Spinal cord (tissue), 10 donors: ENCODE results near the gene IL26. TPM values are rescaled to one million over a fixed set of nuclear protein-coding genes. Genes with fewer than 3 reads are reported as not detected.

ENCODE experiments used
- DNase-seq, 6 donors: peaks; one replicate each; pipeline versions ENCODE4 v3.0.0 to v3.0.0-alpha.2; 2013 to 2015; ENCODE audit warnings: low spot score in 6 of 6, low read depth in 4 of 6
- H3K27ac ChIP-seq: one replicate; pipeline ENCODE4 v1.5.1; 2013; ENCODE audit warnings: low read depth, low read length, control low read depth
- H3K27me3 ChIP-seq: one replicate; pipeline ENCODE4 v1.6.1; 2013; ENCODE audit warnings: low read length; ENCODE audit not compliant: control insufficient read depth, insufficient read depth
- H3K36me3 ChIP-seq: one replicate; pipeline ENCODE4 v1.6.1; 2013; ENCODE audit warnings: low read length; ENCODE audit not compliant: control insufficient read depth, insufficient read depth
- H3K4me1 ChIP-seq: one replicate; pipeline ENCODE4 v1.6.1; 2013; ENCODE audit warnings: low read length; ENCODE audit not compliant: control insufficient read depth, insufficient read depth
- H3K4me3 ChIP-seq: one replicate; pipeline ENCODE4 v1.5.1; 2013; ENCODE audit warnings: low read depth, low read length, control low read depth
- H3K9me3 ChIP-seq: one replicate; pipeline ENCODE4 v1.6.1; 2013; ENCODE audit warnings: low read length; ENCODE audit not compliant: control insufficient read depth, insufficient read depth
- WGBS: methylation state at CpG from one replicate; pipeline ENCODE4 v1.1.5; 2013; ENCODE audit warnings: missing lambda C conversion rate; ENCODE audit not compliant: insufficient coverage; 5-methylcytosine and 5-hydroxymethylcytosine counted together
- polyA plus RNA-seq, 2 donors: library from polyadenylated mRNA; unstranded; fragments of 120-200 nt; gene quantifications; one replicate each; pipeline ENCODE4 v1.2.1, GENCODE V29; 2013; ENCODE audit not compliant: insufficient read length in 2 of 2
- total RNA-seq, 2 donors: library from RNA; depleted of rRNA in 1 of 2; stranded (reverse); fragments of 120-200 nt in 1 of 2; fragments of >200 nt in 1 of 2; gene quantifications; one replicate each; pipeline versions ENCODE4 v1.2.3 to v1.2.4, GENCODE V29; 2013 to 2014
- donor health status: healthy.

Gene IL26
- total and polyA plus RNA-seq, 4 donors: 0.11 TPM; not detected in 3

DNA sequence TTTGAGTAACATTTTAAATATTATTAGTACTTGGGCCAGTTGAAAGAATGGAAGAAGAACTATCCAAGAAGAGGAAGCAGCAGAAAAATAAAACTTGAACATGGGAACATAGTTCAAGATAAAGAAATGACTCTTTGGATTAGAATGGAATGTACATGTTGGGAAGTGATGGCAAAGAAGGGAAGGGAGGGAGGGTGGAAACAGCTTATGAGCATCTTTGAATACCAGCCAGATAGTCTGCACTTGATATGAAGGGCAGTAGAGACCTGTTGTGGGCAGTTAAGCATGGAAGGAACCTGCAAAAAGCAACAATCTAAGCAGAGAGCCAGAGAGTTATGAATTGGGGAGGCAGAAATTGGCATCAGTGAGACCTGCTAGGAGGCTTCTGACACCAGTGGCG is 37.8 kb upstream of the IL26 start:
- Histone ChIP-seq H3K36me3 (no peaks in the 10 kb centered on the region), H3K9me3 (no peaks in the 10 kb centered on the region), H3K4me1 (no peaks in the 10 kb centered on the region), H3K27me3 (no peaks in the 10 kb centered on the region), H3K27ac (no peak overlapping the region), H3K4me3 (no peak overlapping the region)
- no peak for DNase-seq
- no CpG with 5 or more reads among the region's 1 CpG for WGBS

DNA sequence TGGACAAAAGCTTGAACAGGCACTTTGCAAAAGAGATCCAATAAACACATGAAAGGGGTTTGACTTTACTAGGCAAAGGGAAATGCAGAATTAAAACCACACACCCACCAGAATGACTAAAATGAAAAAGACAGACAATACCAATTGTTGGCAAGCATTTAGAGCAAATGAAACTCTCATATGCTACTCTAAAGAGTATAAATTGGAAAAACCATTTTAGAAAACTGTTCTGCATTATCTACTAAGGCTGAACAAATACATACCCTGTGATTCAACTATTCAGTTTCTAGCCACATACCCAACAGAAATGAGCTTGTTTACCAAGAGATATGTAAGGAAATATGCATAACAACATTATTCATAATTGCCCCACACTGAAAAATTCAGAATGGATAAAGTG is 36.3 kb upstream of the IL26 start:
- H3K4me1 ChIP-seq: no peaks in the 10 kb centered on the region
- H3K9me3 ChIP-seq: no peaks in the 10 kb centered on the region
- no peak overlapping the region for H3K4me3 ChIP-seq
- DNase-seq: no peak
- no peak overlapping the region for H3K27ac ChIP-seq
- H3K27me3 ChIP-seq: no peaks in the 10 kb centered on the region
- H3K36me3 ChIP-seq: no peaks in the 10 kb centered on the region

DNA sequence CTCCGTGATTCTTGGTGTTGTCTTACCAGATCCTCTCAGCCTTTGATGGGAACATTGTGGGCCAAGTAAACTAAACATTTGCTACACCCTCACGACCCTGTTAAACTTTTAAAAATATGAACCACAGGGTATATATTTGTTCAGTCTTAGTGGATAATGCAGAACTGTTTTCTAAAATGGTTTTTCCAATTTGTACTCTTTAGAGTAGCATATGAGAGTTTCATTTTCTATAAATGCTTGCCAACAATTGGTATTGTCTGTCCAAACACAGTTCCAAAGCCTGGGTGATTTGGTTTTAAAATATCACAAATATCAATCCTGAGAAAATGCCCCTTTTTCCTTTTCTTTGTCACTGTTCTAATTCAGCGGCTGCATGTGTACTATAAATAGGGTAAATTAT is 34.5 kb upstream of the IL26 start:
- no peaks in the 10 kb centered on the region for H3K36me3 ChIP-seq
- WGBS: no CpG with 5 or more reads among the region's 3 CpGs
- H3K27me3 ChIP-seq: no peaks in the 10 kb centered on the region
- H3K9me3 ChIP-seq: no peaks in the 10 kb centered on the region
- no peaks in the 10 kb centered on the region for H3K4me1 ChIP-seq
- H3K4me3 ChIP-seq: no peak overlapping the region
- no peak for DNase-seq
- H3K27ac ChIP-seq: no peak overlapping the region

DNA sequence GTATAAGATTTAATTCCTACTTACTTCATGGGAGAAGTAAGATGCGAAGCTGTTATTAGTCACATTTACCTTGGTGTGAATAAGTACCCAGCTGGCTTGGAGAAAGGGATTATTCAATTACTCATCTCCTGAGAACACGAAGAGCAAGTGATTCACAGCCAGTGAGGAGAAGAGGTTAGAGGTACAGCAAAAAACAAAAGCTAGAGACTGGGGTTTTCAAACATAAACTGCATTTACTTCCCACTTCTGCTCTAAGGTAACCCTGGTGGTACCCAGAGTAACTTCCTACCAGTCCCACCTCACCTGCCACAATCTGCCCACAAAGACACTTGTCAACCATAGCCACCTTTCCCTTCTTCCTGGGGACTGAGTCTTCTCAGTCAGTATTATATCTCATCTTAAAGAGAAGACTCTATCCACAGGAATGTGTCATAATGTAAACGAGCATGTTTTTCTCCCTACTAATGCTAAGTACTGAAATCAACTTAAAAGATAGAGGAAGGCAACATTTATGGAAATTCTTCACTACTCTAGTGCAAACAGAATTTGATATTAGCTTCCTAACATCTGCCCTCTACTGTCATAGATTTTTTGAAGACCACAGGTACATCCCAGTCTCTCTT is 33.8 kb upstream of the IL26 start:
- no CpG with 5 or more reads among the region's 3 CpGs for WGBS

DNA sequence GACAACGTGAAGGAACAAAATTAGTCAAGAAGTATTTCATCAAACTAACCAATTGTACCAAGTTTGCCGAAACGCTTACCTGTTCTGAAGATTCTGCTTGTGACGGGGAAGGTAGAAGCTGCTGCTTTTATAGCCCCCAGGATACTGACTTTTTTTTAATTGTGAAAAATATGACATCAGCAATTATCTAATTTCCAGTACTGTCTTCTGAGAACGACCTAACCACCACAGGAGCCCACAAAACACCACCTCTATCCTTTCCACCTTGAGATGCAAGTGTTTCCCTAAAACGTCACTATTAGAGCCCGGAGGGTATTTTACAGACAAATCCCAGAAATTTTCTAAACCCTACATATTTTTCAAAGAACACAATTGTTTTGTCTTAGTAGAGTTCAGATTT is 27.9 kb upstream of the IL26 start, which contains the start of gene IL22:
Gene IL22 (minus strand): TSS at position 101 of the 400 bp plus-strand sequence. CDS start 156 bp downstream, outside the sequence.
- H3K27ac ChIP-seq: no peak within 1 kb of the TSS
- 100% methylated on average over 1 of the region's 7 CpGs for WGBS
- H3K36me3 ChIP-seq: no peaks in the 10 kb centered on the region
- H3K4me1 ChIP-seq: no peaks in the 10 kb centered on the region
- no peak within 1 kb of the TSS for H3K4me3 ChIP-seq
- no peaks in the 10 kb centered on the region for H3K9me3 ChIP-seq
- DNase-seq: no peak
- H3K27me3 ChIP-seq: no peaks in the 10 kb centered on the region

More for the DNA sequence above, 33.8 kb upstream of the IL26 start:
- no peaks in the 10 kb centered on the region for H3K4me1 ChIP-seq
- no peaks in the 10 kb centered on the region for H3K27me3 ChIP-seq
- DNase-seq: no peak
- H3K27ac ChIP-seq: no peak overlapping the region
- H3K4me3 ChIP-seq: no peak overlapping the region
- H3K9me3 ChIP-seq: no peaks in the 10 kb centered on the region
- no peaks in the 10 kb centered on the region for H3K36me3 ChIP-seq

DNA sequence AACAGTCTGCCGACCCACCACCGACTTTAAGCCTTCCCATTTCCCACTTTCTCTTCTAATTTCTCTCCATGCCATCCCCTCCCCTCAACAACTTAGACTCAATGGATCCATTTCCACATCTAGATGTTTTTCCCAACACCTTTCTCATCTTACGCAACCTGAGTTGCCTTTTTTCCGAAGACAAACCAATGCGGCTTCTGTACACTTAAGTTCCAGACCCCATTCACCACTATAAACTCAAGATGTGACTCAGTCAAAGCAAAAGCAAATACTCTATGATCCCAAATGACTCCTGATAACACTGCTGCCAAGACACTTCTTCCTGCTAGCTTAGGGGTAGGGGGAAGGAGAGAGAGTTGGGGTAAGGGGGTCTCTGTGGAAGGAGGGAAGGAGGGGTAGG is 26.5 kb upstream of the IL26 start:
- Histone ChIP-seq H3K9me3 (no peaks in the 10 kb centered on the region), H3K36me3 (no peaks in the 10 kb centered on the region), H3K27ac (no peak overlapping the region), H3K4me1 (no peaks in the 10 kb centered on the region), H3K4me3 (no peak overlapping the region), H3K27me3 (no peaks in the 10 kb centered on the region)
- DNase-seq: no peak
- WGBS: 98% methylated on average over 5 of the region's 5 CpGs

DNA sequence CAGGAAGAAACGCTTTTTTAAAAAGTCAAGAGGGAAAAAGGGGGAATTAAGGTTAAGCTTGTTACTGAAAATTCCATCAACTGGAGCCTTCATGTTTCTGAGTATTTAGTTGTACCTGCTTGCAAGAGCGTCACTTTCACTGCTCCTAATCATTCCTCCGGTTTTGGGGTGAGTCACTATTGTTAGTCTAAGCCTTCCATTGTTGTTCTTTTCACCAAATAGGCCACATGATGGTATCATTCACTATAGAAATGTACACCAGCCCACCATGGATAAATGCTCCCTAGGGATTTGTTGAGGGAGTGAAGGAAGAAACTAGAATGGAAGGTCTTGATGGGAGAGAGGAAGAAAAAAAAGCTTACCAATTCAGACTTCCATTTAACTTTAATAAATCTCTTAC is 24.8 kb upstream of the IL26 start:
- WGBS: no CpG with 5 or more reads among the region's 3 CpGs

DNA sequence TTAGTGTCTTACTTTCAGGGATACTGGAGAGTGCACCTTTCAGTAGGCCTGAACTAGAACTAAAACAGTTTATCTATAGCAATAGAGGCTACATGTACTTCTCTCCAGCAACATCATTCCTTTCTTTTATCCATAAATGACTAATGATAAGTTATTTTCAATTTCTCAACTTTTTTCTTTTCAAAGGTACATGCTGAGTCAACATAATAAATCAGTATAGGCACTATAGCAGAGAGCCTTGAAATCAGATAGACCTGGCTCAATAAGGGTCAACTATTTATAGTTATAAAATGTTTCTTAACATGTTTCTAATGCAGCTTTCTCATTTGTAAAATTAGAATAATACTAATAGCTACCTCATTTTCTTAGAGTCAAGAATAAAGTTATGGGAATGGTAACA is 22.2 kb upstream of the IL26 start:
- Histone ChIP-seq H3K9me3 (no peaks in the 10 kb centered on the region), H3K4me1 (no peaks in the 10 kb centered on the region), H3K4me3 (no peak overlapping the region), H3K27ac (no peak overlapping the region), H3K27me3 (no peaks in the 10 kb centered on the region), H3K36me3 (no peaks in the 10 kb centered on the region)
- no peak for DNase-seq

More for the DNA sequence above, 24.8 kb upstream of the IL26 start:
- H3K4me3 ChIP-seq: no peak overlapping the region
- H3K27me3 ChIP-seq: no peaks in the 10 kb centered on the region
- no peaks in the 10 kb centered on the region for H3K9me3 ChIP-seq
- H3K27ac ChIP-seq: no peak overlapping the region
- H3K36me3 ChIP-seq: no peaks in the 10 kb centered on the region
- no peak for DNase-seq
- H3K4me1 ChIP-seq: no peaks in the 10 kb centered on the region

DNA sequence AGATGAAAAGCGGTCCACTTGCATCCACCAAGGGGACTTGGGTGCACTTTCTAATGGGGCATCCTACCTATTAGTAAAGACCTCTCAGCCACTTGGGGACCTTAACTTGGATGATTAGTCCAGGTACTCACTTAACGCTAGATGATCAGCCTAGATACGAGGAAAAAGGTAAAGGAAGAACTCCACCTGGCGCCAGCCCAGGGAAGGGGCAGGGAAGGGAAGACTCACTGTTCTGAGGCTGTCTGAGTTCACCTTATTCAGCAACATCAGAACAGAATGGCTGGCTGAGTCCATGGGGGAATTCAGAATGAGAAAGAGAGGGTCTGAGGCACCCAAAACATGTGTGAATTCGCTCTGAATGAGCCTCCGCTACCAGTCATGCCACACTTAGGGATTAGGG is 20.7 kb upstream of the IL26 start:
- H3K4me3 ChIP-seq: no peak overlapping the region
- WGBS: 96% methylated on average over 5 of the region's 6 CpGs
- H3K36me3 ChIP-seq: no peaks in the 10 kb centered on the region
- H3K27ac ChIP-seq: peak overlapping the region; percentile 57
- no peak for DNase-seq
- H3K4me1 ChIP-seq: no peaks in the 10 kb centered on the region
- no peaks in the 10 kb centered on the region for H3K27me3 ChIP-seq
- H3K9me3 ChIP-seq: no peaks in the 10 kb centered on the region

DNA sequence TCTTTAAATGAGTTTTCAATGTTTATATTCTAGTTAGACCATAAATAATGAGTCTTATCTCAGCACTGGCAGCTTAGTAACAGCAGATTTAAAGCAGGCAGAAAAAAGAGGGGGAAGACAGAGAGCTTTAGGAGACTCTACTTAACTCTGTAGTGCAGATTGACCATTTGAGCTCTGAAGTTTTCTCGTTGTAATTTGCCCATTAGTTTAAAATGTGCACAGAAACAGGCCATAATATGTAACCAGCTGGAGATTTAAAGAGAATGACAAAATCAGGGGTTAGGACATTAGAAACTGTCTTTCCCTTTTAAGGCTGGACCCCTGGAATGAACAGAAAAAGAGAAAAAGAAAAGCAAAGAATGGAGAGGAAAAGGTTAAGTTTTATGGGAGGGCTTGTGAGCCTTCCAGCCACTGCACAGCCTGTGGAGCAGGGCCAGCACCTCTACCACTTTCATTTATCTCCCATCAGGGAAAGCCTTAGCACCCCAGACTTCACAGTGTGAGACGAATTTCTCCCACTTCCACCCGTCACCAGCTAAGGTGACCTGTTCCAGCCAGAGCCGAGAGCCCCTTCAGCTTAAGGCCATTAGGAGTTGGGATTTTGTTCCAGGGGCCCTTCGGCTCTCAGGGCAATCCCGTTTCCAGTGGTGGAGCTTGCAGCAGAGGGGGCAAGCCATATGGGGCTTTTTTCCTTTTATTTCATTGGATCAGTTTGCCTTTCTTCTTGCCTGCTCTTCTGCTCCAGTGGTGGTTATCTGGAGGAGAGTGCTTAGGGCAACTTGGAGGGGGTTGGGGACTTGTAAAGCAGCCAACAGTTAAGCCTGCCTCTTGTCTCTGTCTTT is 19.8 kb upstream of the IL26 start:
- peak overlapping the region; percentile 7 for H3K4me3 ChIP-seq
- H3K9me3 ChIP-seq: no peaks in the 10 kb centered on the region
- peak overlapping the region; percentile 57 for H3K27ac ChIP-seq
- H3K27me3 ChIP-seq: no peaks in the 10 kb centered on the region
- no peaks in the 10 kb centered on the region for H3K4me1 ChIP-seq
- no peaks in the 10 kb centered on the region for H3K36me3 ChIP-seq
- WGBS: 10% methylated on average over 6 of the region's 6 CpGs
- peak in 3 of 6 donors; percentile 41 to 68 (median 56) for DNase-seq
